DMS79 treated with DMSO at 0.1 percent for 48 hours (cell line): ENCODE results near the gene NDUFA11.

Source experiments
- DNase-seq: peaks from one replicate; lab custom pipeline; 2025; lab: John Stamatoyannopoulos, UW

NDUFA11 gene

DNA sequence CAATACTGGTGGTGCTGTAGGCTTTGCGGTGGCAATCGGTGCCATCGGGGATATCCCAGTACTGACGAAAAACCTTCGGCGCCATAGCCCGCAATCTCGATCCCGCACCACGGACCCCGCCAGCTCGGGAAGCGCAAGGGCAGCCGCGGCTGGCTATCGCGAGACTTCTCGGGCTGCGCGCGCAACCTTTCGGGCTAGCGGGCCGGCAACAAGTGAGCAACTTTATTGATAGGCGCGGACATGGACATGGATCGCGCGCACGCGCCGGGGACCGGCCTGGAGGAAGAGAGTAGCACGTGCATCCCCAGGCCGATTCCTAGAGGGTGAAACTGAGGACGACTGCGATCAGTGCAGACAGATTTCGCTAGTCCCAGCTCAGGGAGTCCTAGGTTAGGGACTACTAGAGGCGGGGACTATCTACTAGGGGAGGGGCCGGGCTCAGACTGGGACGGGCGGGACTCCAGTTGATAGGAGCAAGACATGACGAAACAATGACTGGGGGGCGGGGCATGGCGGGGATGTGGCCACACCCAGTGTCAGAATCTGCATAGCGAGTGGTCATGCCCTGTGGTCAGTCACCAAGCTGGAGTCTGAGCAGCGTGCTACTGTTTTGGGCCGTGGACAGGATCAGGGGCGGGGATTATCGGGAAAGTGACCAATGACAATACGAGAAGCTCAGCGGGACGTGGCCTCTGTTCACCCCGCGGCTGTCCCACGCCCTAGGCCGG, at the start of gene NDUFA11:
NDUFA11 (minus strand) TSS at position 167 of the 728 bp plus-strand sequence; CDS start at position 85, 82 bp downstream.
- peak; percentile 88 for DNase-seq

DNA sequence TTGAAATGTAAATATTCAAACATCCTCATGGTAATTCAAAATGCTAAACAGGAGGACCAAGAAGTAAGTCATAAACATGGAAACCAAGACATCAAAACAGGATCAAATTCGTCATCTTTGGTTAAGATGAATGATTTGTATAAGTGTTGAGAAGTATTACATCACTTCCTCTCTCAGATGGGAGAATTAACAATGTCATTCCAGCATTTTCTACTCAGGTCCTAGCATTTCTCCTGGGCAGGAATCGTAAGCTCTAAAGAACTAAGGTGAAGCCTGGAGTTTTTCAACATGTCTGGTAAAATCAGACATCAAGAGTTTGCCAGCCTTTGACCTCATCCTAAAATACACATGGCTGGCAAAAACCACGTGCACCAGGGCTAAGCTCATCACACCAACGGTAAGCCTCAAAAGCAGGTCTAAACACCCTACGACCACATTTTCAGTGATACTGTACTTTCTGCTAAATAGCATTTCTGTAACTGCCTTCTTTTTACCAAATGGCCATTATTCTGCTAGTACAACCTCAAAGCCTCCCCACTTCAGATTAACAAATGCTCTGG, 49.5 kb upstream of the NDUFA11 start:
- DNase-seq, result no peak

DNA sequence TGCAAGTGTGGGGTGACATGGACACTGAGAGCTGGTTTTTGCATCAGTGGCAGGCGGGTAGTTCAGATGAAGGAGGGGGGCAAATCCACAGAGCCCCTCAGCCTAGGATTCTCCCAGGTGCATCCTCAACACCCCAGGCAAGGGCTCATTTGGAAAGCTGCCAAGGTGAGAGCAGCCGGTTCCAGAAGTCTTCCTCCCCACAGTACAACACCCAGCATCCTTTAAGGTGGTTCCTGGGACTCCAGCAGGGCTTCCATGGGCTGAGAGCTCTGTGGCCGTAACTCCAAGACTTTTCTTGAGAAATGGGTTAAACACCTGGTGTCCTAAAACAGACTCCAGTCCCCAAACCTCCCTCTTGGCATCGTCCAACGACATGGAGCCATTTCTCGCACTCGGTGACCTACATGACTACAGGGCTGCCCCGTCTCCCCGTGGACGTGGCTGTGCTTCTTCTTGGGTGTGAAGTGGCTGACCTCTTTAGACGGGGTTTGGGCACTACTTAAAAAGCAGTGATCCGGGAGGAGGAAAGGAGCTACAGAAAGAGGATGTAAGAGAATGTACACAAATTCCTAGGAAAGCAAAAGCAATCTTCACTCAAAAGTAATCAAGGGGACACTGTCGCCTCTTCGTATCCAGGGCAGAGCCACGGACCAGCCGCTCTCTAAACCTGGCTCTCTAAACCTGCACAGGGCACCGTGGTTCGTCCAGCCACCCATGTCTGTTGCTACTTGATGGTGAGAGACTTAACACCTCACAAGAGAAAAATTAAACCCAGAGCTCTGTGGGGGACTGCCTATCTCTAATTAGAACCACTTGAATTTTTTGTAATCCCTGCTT, 48.8 kb upstream of the NDUFA11 start:
- peak; percentile 5 for DNase-seq

DNA sequence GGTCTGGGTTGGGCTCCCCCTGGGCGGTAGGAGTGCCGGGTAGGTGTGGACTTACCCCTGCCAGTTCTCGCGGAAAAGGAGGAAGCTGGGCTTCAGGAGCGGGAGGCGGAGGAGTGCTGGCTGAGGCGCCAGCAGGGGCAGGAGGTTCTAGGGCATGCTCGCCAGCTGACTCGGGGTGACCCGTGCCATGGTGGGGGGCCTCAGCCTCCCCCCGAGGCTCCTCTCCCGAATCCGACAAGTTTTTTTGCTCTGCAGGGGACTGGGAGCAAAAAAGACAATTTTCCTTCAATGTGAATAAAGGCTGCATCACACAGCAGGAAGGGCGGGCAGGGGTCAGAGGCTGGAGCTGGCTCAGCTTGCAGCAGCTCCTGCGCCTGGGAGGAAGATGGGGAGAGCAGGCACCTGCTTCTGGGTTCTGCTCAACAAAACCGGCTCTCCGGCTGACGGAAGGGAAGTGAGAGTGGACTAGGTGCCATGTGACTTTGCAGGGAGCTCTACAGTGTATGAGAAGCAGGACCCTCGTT, 47.8 kb upstream of the NDUFA11 start:
- no peak for DNase-seq

DNA sequence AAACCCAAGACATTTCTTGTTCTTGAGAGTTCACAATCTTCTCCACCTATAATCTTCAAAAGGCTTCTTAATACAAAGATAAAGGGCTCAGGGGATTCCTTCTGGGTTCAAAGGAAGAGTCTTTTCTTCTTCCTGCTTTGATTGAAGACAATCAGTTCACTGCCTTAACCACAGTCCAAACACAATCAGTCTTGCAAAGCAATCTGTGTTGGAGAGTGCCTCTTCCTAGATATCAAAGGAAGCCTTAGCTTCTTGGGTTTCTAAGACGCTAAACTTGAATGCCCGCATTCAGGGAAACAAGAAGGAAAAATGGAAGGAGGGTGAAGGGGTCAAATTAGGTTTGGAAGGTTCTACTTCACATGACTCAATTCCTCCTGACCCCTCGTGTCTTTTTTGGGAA, 47.2 kb upstream of the NDUFA11 start:
- DNase-seq, result no peak

DNA sequence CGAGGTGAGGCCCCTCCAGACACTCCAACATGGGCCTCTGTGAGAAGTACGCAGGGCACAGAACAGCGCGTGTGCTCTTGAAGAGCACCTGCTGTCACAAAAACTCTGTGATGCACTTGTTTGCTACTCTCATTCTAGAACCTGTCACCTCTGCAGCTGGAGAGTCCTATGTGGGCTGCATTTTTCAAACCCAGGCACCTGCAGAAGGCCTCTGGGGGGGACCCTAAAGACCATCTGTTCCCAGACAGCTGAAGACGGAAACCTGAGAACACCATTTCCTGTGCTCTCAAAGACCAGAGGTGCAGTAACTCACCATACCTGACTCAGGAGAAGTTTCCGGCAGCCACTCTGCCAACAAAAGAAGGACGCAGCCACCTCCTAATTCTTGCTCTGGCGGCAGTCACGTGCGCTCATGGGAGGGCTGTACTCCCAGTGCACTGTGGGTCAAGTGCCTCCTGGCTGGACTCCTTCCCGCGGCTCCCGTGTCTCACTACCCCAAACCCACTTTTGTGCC, 46.3 kb upstream of the NDUFA11 start:
- peak; percentile 91 for DNase-seq

DNA sequence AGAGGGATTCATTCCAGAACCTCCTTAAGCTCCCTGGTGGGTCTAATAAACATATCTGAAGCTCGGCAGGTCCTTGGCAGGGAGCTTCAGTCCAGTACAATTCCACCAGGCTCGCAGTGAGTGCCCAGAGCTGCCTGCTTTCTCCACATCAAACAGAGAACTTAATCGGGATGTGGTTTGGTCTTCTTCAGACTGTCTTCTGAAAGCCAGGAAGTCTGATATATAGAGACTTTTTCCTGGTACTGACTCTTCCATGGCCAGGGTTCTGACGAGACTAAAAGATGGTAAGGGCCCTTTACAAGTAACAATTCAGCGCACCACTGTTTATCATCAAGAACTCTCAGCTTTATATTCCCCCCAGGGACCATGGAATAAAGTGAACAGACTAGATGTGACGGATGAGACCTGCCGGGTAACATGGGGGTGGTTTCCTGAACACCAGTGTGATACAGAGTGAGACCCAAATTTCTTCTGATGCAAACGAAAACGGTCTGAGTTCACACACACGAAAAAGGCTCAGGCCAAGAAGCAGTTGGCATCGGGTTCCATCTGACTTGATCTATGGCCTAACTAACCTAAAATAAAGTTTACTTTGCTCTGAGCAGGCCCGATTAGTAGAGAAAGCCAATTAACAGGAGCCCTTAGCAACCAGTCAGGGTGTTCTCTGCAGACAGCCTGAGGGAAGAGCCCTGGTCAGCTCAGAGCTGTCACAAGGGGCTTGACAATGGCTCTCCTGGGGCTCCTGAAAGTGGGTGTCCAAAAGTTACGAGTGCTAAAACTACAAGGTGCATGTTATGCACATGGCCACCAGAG, 45.4 kb upstream of the NDUFA11 start:
- no peak for DNase-seq

DNA sequence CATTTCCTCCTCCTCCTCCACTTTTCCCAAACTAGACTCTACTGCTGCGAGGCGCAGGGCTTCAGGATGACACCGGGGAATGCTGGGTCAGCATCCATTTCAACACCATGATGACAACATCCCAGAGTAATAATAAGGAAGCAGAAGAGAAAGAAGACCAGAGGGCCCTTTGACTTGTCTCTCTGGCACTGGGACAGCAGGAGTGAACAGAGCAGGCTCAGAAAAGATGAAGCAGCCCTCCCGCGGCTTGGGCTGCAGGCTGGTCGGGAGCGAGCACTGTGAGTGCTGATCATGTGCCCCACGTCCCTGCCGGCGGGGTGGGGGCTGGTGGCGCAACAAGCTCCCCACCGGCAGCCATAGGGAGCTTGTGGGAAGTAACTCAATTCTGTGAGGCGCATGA, 43.8 kb upstream of the NDUFA11 start:
- no peak for DNase-seq

DNA sequence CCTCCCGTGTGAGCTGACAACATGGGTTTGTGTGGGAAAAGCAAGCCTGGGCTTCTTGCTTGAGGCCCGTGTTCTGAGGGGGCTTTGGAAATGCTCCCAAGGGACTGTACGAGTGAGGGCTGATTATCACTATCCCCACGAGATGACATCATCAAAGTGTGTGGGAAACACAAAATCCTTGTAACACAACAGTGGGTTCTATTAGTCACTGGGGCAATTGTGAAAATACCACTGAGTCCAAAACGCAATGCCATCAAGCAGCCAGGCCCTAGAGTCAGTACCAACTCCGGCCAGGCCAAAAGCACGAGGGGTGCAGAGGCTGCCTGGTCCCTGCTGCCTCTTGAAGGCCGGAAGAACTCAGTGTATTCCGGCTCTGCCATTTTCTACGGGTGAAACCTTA, 40.0 kb upstream of the NDUFA11 start:
- no peak for DNase-seq

DNA sequence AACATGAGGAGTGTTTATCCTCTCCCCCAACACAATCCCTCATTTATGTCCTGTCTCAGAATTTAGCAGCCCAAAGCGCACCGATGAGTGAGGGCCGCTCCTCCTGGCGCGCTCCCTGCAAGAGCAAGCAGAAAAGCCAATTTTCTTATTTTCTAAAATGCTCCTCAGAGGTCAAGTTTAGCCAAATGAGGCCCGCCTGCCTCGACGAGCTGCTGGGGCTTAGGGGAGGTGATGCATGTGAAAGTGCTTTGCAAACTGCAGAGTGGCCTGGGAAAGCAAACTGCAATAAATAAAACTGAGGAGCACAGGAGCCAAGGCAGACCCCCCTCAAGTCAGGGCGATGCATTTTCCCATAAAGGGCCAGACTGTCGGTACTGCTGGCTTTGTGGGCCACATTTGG, 39.5 kb upstream of the NDUFA11 start:
- no peak for DNase-seq

DNA sequence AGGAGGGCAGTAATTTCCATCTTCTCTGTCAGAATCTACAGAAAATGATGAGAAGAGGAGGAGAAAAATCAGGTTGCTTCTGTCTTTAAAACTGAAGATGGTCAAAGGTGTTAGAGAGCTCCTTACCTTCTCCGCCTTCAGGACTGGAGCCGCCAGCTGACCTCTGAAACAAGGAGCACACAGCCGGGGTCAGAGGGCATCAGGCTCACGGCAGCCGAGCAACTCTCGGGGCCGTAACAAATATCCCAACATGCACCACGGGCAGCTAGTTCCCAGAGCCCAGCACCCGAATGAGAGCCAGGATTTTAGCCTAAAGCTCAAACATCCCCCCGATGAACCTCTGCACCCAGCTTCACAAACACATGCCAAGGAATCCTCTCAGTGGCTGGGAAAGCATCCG, 38.1 kb upstream of the NDUFA11 start:
- no peak for DNase-seq

DNA sequence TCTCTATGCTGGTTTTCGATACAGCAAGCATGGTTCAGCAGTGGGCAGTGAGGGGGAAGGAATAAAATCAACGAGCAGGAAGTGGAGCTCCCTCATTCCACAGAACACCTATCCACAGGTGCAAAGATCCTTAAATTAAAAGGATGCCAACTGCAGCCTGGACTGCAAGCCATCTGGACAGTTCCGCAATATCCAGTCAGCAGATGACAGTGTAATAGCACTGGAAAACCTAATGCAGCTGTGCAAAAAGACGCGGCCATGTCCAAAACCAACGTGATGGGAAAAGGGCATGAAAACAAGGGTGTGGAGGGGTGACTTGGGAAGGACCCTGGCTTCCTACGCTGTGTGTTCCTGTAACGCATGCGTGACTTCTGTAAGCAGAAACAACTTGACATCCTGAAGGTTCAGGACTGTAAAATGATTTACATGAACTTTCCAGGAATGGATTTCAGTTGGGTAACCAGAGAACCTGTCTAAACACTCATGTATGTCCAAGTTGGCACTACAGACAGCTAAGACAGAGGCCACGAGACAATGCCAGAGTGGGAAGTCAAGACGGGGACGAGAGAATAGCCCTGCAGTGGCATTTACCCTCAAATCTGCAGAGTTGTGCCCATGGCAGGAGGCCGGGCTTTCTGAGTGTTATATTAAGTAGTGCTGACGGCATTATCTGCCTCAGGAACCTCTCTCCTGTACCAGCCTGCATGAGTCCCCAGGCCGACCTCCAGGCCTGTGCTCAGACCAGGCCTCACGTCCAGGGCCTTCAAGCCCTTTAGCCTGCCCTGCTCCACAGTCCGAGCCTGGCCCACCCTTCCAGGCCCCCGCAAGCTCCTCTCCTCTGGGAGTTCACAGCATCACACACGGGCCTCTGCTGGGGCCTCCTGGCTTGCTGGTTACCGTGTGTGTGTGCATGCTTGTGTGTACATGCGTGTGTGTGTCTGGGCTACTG, 36.9 kb upstream of the NDUFA11 start:
- no peak for DNase-seq

DNA sequence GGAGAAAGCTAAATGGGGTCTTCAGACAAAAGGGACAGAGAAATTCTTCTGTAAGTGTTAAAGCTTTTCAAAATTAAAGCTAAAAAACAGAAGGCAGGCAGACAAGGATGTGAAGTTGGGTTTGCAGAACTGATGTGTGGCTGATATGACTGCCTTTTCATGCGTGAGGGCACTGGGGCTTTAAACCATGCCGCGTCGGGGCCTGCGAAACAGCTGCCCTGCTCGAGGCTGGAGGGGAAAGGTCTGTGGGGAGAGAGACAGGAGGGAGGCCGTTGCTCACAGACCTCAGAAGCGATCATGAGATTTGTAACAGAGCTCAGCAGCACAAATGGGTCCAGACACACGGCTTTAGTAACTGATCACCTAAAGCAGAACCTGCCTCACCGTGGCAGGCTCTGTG, 34.0 kb upstream of the NDUFA11 start:
- DNase-seq, result no peak

DNA sequence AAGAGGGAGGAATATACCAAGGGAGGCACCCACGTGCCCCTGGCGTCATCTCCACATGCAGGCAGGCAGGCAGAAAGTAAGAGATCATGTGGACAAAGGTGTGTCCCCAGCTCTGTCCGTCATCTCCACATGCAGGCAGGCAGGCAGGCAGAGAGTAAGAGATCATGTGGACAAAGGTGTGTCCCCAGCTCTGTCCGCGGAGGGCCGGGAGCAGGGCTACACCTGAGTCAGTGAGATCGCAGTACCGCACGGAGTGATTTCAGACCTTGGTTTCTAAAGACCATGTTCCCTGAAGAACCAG, 32.7 kb upstream of the NDUFA11 start:
- DNase-seq, result no peak

DNA sequence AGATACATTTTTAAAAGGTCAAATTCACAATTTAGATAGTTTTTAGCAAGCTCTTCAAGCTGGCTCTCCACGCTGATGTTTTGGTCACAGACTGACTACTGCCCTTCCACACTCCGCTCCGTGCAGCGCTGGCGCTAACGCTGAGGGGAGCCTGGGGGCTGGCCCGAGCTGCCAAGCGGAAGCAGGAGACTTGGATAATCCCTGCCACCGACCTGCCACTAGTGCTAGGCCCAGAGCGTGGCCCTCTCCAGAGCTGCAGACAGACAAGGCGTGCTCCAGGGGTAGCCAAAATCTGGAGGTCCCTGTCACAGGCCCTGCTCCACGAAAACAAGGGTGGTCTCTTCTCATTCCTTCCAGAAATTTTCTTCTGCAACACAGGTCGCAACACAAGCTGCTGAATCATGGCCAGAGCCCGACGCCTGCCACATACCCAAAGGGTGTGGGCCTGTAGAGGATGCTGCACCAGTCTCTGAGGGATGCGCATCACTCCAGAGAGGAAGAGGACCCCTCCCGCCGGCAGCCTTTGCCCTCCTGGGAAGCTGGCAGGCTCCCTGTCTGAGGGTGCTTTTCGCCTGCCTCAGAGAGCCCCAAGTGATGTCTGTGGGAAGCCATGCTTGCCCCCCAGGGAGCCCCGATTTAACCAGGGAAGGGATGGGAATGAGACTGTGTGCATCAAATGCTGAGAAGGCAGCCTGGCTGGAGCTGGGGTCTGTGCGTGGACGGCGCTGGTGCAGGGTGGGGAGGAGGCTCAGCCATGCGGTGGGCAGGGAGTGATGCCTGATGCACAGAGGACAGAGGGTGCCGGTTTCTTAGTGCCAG, 32.1 kb upstream of the NDUFA11 start:
- DNase-seq, result no peak

DNA sequence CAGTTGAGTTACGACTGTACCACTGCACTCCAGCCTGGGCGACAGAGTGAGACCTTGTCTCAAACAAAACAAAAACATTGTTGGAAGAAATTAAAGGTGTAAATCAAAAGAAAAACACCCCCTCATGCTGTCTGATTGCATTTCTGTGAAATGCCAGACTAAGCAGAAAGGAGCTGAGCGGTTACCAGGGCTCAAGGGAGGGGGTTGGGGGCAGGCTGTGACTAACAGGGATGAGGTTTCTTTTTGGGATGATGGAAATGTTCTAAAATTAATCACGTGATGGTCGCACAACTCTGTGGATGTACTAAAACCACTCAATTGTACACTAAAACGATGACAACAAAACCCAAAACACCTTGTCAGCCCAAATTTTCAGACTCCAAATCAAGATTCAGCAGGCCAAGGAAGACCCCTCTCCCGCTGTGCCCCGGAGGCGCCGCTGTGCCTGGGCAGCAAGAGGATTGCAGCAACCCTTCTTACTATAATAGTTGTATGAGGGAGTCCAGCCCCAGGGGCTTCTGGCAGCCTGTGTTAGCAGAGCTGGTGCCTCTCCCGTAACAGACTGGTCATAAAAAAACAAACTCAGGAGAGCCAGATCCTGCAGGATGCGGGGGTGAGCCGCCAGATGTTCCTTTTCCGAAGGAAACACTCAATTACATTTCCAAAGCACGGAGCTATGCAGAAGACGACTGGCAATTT, 31.3 kb upstream of the NDUFA11 start:
- DNase-seq, result no peak

DNA sequence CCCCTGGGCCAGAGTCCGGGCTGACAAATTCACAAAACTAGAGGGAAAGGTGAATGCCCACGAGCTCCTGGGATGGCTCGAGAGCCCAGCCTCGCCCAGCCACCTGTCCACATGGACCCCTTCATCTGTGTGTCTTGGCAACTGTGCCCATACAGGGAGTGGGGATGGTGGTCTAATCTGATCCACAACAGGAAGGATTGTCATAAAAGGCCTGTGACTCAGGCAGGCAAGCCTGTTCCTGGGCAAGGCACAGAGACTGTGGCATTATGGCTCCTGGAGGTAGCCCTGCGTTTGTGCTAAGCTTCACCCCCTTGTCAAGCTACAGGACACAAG, 30.4 kb upstream of the NDUFA11 start:
- no peak for DNase-seq

DNA sequence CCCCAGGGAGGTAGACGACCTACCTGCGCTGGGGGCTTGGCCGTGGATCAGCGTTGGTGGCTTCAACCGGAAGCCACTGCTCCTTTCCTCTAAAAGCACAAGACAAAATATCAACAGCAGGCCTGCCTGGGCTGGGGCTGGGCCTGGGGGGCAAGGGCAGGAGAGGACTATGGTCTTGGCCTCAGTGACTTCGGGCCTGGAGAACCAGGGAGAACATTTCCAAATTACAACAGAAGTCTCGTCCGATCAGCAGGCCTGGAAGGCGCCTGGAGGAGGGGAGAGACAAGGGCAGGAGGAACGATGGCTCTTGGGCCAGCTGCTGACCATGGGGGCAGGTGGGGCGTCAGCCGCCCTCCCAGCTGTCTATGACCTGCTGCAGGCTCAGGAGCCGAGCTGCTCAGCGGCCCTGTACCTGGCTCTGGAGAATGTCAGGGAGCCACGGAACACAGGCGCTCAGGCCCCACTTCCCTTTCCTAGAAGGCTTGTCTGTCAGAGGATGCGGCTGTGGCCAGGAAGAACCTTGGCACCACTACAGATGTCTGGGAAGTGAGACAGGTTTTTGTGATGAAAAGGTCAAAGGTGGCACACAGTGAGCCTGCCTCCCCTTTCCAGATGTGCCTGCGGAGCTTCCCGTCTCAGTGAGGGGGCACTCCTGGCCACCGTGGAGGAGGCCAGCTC, 29.9 kb upstream of the NDUFA11 start:
- DNase-seq, result no peak
